Activated naive CD8-positive, alpha-beta T cell treated with anti-CD3 and anti-CD28 coated beads, Interleukin-2, amount 50 U/mL, for 24 hours (primary cell): ENCODE results near the gene SLC7A4.

Source experiments
- ATAC-seq: fragments of 150-1000 bp; cut with Tn5 transposase; one replicate; pipeline ENCODE4 v1.10.0; 2021
- DNase-seq: peaks from one replicate; pipeline ENCODE4 v3.0.0; 2021
- H3K27ac Mint-ChIP-seq: one replicate; pipeline ENCODE4 v1.8.0; 2021; ENCODE audit warnings: mild to moderate bottlenecking, mixed read lengths
- H3K27me3 Mint-ChIP-seq: one replicate; pipeline ENCODE4 v1.8.0; 2021; ENCODE audit warnings: mixed read lengths
- H3K36me3 Mint-ChIP-seq: one replicate; pipeline ENCODE4 v1.8.0; 2021; ENCODE audit warnings: low read depth, mixed read lengths
- H3K4me1 Mint-ChIP-seq: one replicate; pipeline ENCODE4 v1.8.0; 2021; ENCODE audit warnings: mixed read lengths
- H3K4me3 Mint-ChIP-seq: one replicate; pipeline ENCODE4 v1.8.0; 2021; ENCODE audit warnings: mild to moderate bottlenecking, moderate library complexity, mixed read lengths
- H3K9me3 Mint-ChIP-seq: one replicate; pipeline ENCODE4 v1.8.0; 2021; ENCODE audit warnings: mixed read lengths

The SLC7A4 gene

GRCh38 chr22:20994128-20994901, 38.0 kb downstream of the SLC7A4 start:
- Mint-ChIP-seq H3K4me3 (no peak overlapping the region), H3K36me3 (peaks cover 5% of the 10 kb centered on the region), H3K27ac (no peak overlapping the region)

GRCh38 chr22:20993304-20994127, 38.8 kb downstream of the SLC7A4 start:
- Mint-ChIP-seq H3K9me3 (no peaks in the 10 kb centered on the region), H3K4me1 (no peaks in the 10 kb centered on the region), H3K36me3 (peaks cover 5% of the 10 kb centered on the region), H3K27ac (no peak overlapping the region), H3K4me3 (no peak overlapping the region), H3K27me3 (no peaks in the 10 kb centered on the region)
- ATAC-seq (no peak), DNase-seq (no peak)

More at GRCh38 chr22:20994128-20994901, 38.0 kb downstream of the SLC7A4 start:
- H3K27me3 Mint-ChIP-seq, result no peaks in the 10 kb centered on the region
- DNase-seq (no peak), ATAC-seq (no peak)
- no peaks in the 10 kb centered on the region for H3K9me3 Mint-ChIP-seq
- no peaks in the 10 kb centered on the region for H3K4me1 Mint-ChIP-seq

GRCh38 chr22:20992456-20993303, 39.7 kb downstream of the SLC7A4 start:
- ATAC-seq (no peak), DNase-seq (no peak)
- Mint-ChIP-seq H3K27me3 (no peaks in the 10 kb centered on the region), H3K4me3 (no peak overlapping the region), H3K9me3 (no peaks in the 10 kb centered on the region), H3K4me1 (no peaks in the 10 kb centered on the region), H3K27ac (no peak overlapping the region), H3K36me3 (peaks cover 4% of the 10 kb centered on the region)

- ATAC-seq, result no peak
- Mint-ChIP-seq H3K27ac (no peak overlapping the region), H3K9me3 (no peaks in the 10 kb centered on the region)
These were observed 40.3 kb downstream of the SLC7A4 start for GRCh38 chr22:20992056-20992442.

GRCh38 chr22:20991252-20992055, 40.9 kb downstream of the SLC7A4 start:
- DNase-seq, result no peak
- no peaks in the 10 kb centered on the region for H3K9me3 Mint-ChIP-seq
- no peak for ATAC-seq
- no peak overlapping the region for H3K4me3 Mint-ChIP-seq
- no peaks in the 10 kb centered on the region for H3K4me1 Mint-ChIP-seq
- peaks cover 8% of the 10 kb centered on the region for H3K36me3 Mint-ChIP-seq
- H3K27me3 Mint-ChIP-seq, result no peaks in the 10 kb centered on the region
- H3K27ac Mint-ChIP-seq, result no peak overlapping the region

More at GRCh38 chr22:20992056-20992442, 40.3 kb downstream of the SLC7A4 start:
- H3K4me1 Mint-ChIP-seq, result no peaks in the 10 kb centered on the region
- peaks cover 5% of the 10 kb centered on the region for H3K36me3 Mint-ChIP-seq
- no peak for DNase-seq
- no peaks in the 10 kb centered on the region for H3K27me3 Mint-ChIP-seq
- no peak overlapping the region for H3K4me3 Mint-ChIP-seq

GRCh38 chr22:20990184-20991180, 41.9 kb downstream of the SLC7A4 start:
- Mint-ChIP-seq H3K36me3 (peaks cover 13% of the 10 kb centered on the region), H3K4me1 (no peaks in the 10 kb centered on the region), H3K27ac (no peak overlapping the region), H3K27me3 (no peaks in the 10 kb centered on the region), H3K4me3 (no peak overlapping the region), H3K9me3 (no peaks in the 10 kb centered on the region)
- ATAC-seq (no peak), DNase-seq (no peak)

- Mint-ChIP-seq H3K36me3 (peaks cover 13% of the 10 kb centered on the region), H3K27ac (no peak overlapping the region), H3K4me1 (no peaks in the 10 kb centered on the region), H3K4me3 (no peak overlapping the region), H3K9me3 (no peaks in the 10 kb centered on the region), H3K27me3 (no peaks in the 10 kb centered on the region)
- DNase-seq (no peak), ATAC-seq (no peak)
These were observed 42.8 kb downstream of the SLC7A4 start for GRCh38 chr22:20989323-20990138.

GRCh38 chr22:20988573-20989322, 43.6 kb downstream of the SLC7A4 start:
- Mint-ChIP-seq H3K27me3 (no peaks in the 10 kb centered on the region), H3K9me3 (no peaks in the 10 kb centered on the region)

GRCh38 chr22:20987375-20987774, 45.0 kb downstream of the SLC7A4 start:
- peaks cover 17% of the 10 kb centered on the region for H3K4me1 Mint-ChIP-seq
- no peak for DNase-seq
- no peak overlapping the region for H3K27ac Mint-ChIP-seq

More at GRCh38 chr22:20988573-20989322, 43.6 kb downstream of the SLC7A4 start:
- Mint-ChIP-seq H3K4me1 (peaks cover 6% of the 10 kb centered on the region), H3K36me3 (peaks cover 19% of the 10 kb centered on the region), H3K4me3 (no peak overlapping the region), H3K27ac (no peak overlapping the region)
- DNase-seq, result no peak
- ATAC-seq, result no peak

GRCh38 chr22:20986365-20986764, 46.0 kb downstream of the SLC7A4 start:
- Mint-ChIP-seq H3K27me3 (no peaks in the 10 kb centered on the region), H3K9me3 (no peaks in the 10 kb centered on the region), H3K4me1 (peaks cover 21% of the 10 kb centered on the region), H3K4me3 (no peak overlapping the region), H3K27ac (no peak overlapping the region), H3K36me3 (peaks cover 20% of the 10 kb centered on the region)
- no peak for DNase-seq
- ATAC-seq, result no peak

More at GRCh38 chr22:20987375-20987774, 45.0 kb downstream of the SLC7A4 start:
- Mint-ChIP-seq H3K27me3 (no peaks in the 10 kb centered on the region), H3K4me3 (no peak overlapping the region), H3K36me3 (peaks cover 20% of the 10 kb centered on the region), H3K9me3 (no peaks in the 10 kb centered on the region)
- ATAC-seq, result no peak

GRCh38 chr22:20985720-20986119, 46.6 kb downstream of the SLC7A4 start:
- no peaks in the 10 kb centered on the region for H3K27me3 Mint-ChIP-seq
- H3K4me3 Mint-ChIP-seq, result no peak overlapping the region
- no peak overlapping the region for H3K27ac Mint-ChIP-seq
- H3K4me1 Mint-ChIP-seq, result peaks cover 27% of the 10 kb centered on the region
- DNase-seq, result no peak
- ATAC-seq, result no peak
- no peaks in the 10 kb centered on the region for H3K9me3 Mint-ChIP-seq
- peaks cover 20% of the 10 kb centered on the region for H3K36me3 Mint-ChIP-seq
